ENCODE measurements around the gene FBXO31.

Gene FBXO31

GRCh38 chr16:87360862-87361610 lies 22.5 kb downstream of the FBXO31 start:
- Histone ChIP-seq H3K27me3 (ENCODE audit: insufficient read depth, low read length) (no peaks in the 10 kb centered on the region), H3K4me1 (ENCODE audit: insufficient read depth, low read length) (no peaks in the 10 kb centered on the region), H3K27ac (ENCODE audit: low read depth, low read length) (no peak overlapping the region), H3K36me3 (ENCODE audit: insufficient read depth, low read length) (peaks cover 34% of the 10 kb centered on the region), H3K9ac (ENCODE audit: low read depth, low read length) (no peak overlapping the region), H3K9me3 (ENCODE audit: insufficient read depth, low read depth, low read length) (no peaks in the 10 kb centered on the region), H3K4me3 (ENCODE audit: low read length) (no peak overlapping the region)
- WGBS: 93% methylated on average over 16 of the region's 16 CpGs

- no peaks in the 10 kb centered on the region for H3K27me3 ChIP-seq (ENCODE audit: insufficient read depth, low read length)
- peaks cover 34% of the 10 kb centered on the region for H3K36me3 ChIP-seq (ENCODE audit: insufficient read depth, low read length)
- H3K4me1 ChIP-seq (ENCODE audit: insufficient read depth, low read length): no peaks in the 10 kb centered on the region
- H3K4me3 ChIP-seq (ENCODE audit: low read length): no peak overlapping the region
- WGBS: 94% methylated on average over 7 of the region's 7 CpGs
- H3K9me3 ChIP-seq (ENCODE audit: insufficient read depth, low read depth, low read length): no peaks in the 10 kb centered on the region
- no peak overlapping the region for H3K27ac ChIP-seq (ENCODE audit: low read depth, low read length)
- H3K9ac ChIP-seq (ENCODE audit: low read depth, low read length): no peak overlapping the region
Observed at GRCh38 chr16:87359121-87359520, 24.5 kb downstream of the FBXO31 start.

- H3K27me3 ChIP-seq (ENCODE audit: insufficient read depth, low read length): no peaks in the 10 kb centered on the region
- 93% methylated on average over 9 of the region's 9 CpGs for WGBS
- no peak overlapping the region for H3K9ac ChIP-seq (ENCODE audit: low read depth, low read length)
- no peaks in the 10 kb centered on the region for H3K9me3 ChIP-seq (ENCODE audit: insufficient read depth, low read depth, low read length)
- H3K36me3 ChIP-seq (ENCODE audit: insufficient read depth, low read length): peaks cover 34% of the 10 kb centered on the region
- H3K4me3 ChIP-seq (ENCODE audit: low read length): no peak overlapping the region
- H3K4me1 ChIP-seq (ENCODE audit: insufficient read depth, low read length): no peaks in the 10 kb centered on the region
- no peak overlapping the region for H3K27ac ChIP-seq (ENCODE audit: low read depth, low read length)
Observed at GRCh38 chr16:87358696-87359095, 24.9 kb downstream of the FBXO31 start.

- peaks cover 34% of the 10 kb centered on the region for H3K36me3 ChIP-seq (ENCODE audit: insufficient read depth, low read length)
- no peak overlapping the region for H3K4me3 ChIP-seq (ENCODE audit: low read length)
- H3K4me1 ChIP-seq (ENCODE audit: insufficient read depth, low read length): no peaks in the 10 kb centered on the region
- no peak overlapping the region for H3K27ac ChIP-seq (ENCODE audit: low read depth, low read length)
- no peaks in the 10 kb centered on the region for H3K9me3 ChIP-seq (ENCODE audit: insufficient read depth, low read depth, low read length)
- H3K27me3 ChIP-seq (ENCODE audit: insufficient read depth, low read length): no peaks in the 10 kb centered on the region
- no peak overlapping the region for H3K9ac ChIP-seq (ENCODE audit: low read depth, low read length)
- 94% methylated on average over 17 of the region's 17 CpGs for WGBS
Observed at GRCh38 chr16:87358250-87358649, 25.3 kb downstream of the FBXO31 start.

GRCh38 chr16:87356491-87356853 lies 27.1 kb downstream of the FBXO31 start:
- Histone ChIP-seq H3K9me3 (ENCODE audit: insufficient read depth, low read depth, low read length) (no peaks in the 10 kb centered on the region), H3K4me3 (ENCODE audit: low read length) (no peak overlapping the region), H3K9ac (ENCODE audit: low read depth, low read length) (no peak overlapping the region), H3K27me3 (ENCODE audit: insufficient read depth, low read length) (no peaks in the 10 kb centered on the region), H3K4me1 (ENCODE audit: insufficient read depth, low read length) (no peaks in the 10 kb centered on the region), H3K36me3 (ENCODE audit: insufficient read depth, low read length) (peaks cover 25% of the 10 kb centered on the region), H3K27ac (ENCODE audit: low read depth, low read length) (no peak overlapping the region)
- WGBS: 94% methylated on average over 8 of the region's 8 CpGs

- no peaks in the 10 kb centered on the region for H3K27me3 ChIP-seq (ENCODE audit: insufficient read depth, low read length)
- no peaks in the 10 kb centered on the region for H3K9me3 ChIP-seq (ENCODE audit: insufficient read depth, low read depth, low read length)
- H3K36me3 ChIP-seq (ENCODE audit: insufficient read depth, low read length): peaks cover 11% of the 10 kb centered on the region
- H3K4me1 ChIP-seq (ENCODE audit: insufficient read depth, low read length): no peaks in the 10 kb centered on the region
- no peak overlapping the region for H3K9ac ChIP-seq (ENCODE audit: low read depth, low read length)
- H3K27ac ChIP-seq (ENCODE audit: low read depth, low read length): no peak overlapping the region
- H3K4me3 ChIP-seq (ENCODE audit: low read length): no peak overlapping the region
- WGBS: 97% methylated on average over 17 of the region's 17 CpGs
Observed at GRCh38 chr16:87353613-87354012, 30.0 kb downstream of the FBXO31 start.

- Histone ChIP-seq H3K9ac (ENCODE audit: low read depth, low read length) (no peak overlapping the region), H3K27me3 (ENCODE audit: insufficient read depth, low read length) (no peaks in the 10 kb centered on the region), H3K36me3 (ENCODE audit: insufficient read depth, low read length) (peaks cover 5% of the 10 kb centered on the region; the same call in 1 of the 2 replicates), H3K9me3 (ENCODE audit: insufficient read depth, low read depth, low read length) (no peaks in the 10 kb centered on the region), H3K4me3 (ENCODE audit: low read length) (no peak overlapping the region), H3K27ac (ENCODE audit: low read depth, low read length) (no peak overlapping the region), H3K4me1 (ENCODE audit: insufficient read depth, low read length) (no peaks in the 10 kb centered on the region)
- 93% methylated on average over 15 of the region's 15 CpGs for WGBS
Observed at GRCh38 chr16:87352818-87353217, 30.8 kb downstream of the FBXO31 start.

GRCh38 chr16:87351320-87351698 lies 32.3 kb downstream of the FBXO31 start:
- H3K9ac ChIP-seq (ENCODE audit: low read depth, low read length): no peak overlapping the region
- 90% methylated on average over 8 of the region's 9 CpGs for WGBS
- H3K4me1 ChIP-seq (ENCODE audit: insufficient read depth, low read length): no peaks in the 10 kb centered on the region
- H3K36me3 ChIP-seq (ENCODE audit: insufficient read depth, low read length): peaks cover 7% of the 10 kb centered on the region
- no peaks in the 10 kb centered on the region for H3K9me3 ChIP-seq (ENCODE audit: insufficient read depth, low read depth, low read length)
- no peak overlapping the region for H3K4me3 ChIP-seq (ENCODE audit: low read length)
- no peak overlapping the region for H3K27ac ChIP-seq (ENCODE audit: low read depth, low read length)
- H3K27me3 ChIP-seq (ENCODE audit: insufficient read depth, low read length): no peaks in the 10 kb centered on the region

- Histone ChIP-seq H3K27ac (ENCODE audit: low read depth, low read length) (no peak overlapping the region), H3K36me3 (ENCODE audit: insufficient read depth, low read length) (peaks cover 7% of the 10 kb centered on the region), H3K4me3 (ENCODE audit: low read length) (no peak overlapping the region), H3K4me1 (ENCODE audit: insufficient read depth, low read length) (peaks cover 4% of the 10 kb centered on the region; the same call in 1 of the 2 replicates), H3K27me3 (ENCODE audit: insufficient read depth, low read length) (no peaks in the 10 kb centered on the region), H3K9ac (ENCODE audit: low read depth, low read length) (no peak overlapping the region), H3K9me3 (ENCODE audit: insufficient read depth, low read depth, low read length) (no peaks in the 10 kb centered on the region)
- WGBS: 88% methylated on average over 23 of the region's 23 CpGs
Observed at GRCh38 chr16:87350681-87351319, 32.8 kb downstream of the FBXO31 start.

GRCh38 chr16:87350031-87350430 lies 33.5 kb downstream of the FBXO31 start:
- Histone ChIP-seq H3K27ac (ENCODE audit: low read depth, low read length) (no peak overlapping the region), H3K4me1 (ENCODE audit: insufficient read depth, low read length) (peaks cover 9% of the 10 kb centered on the region; the same call in 1 of the 2 replicates), H3K27me3 (ENCODE audit: insufficient read depth, low read length) (no peaks in the 10 kb centered on the region), H3K4me3 (ENCODE audit: low read length) (no peak overlapping the region), H3K9me3 (ENCODE audit: insufficient read depth, low read depth, low read length) (no peaks in the 10 kb centered on the region), H3K9ac (ENCODE audit: low read depth, low read length) (no peak overlapping the region), H3K36me3 (ENCODE audit: insufficient read depth, low read length) (peaks cover 7% of the 10 kb centered on the region)
- WGBS: 94% methylated on average over 8 of the region's 8 CpGs

GRCh38 chr16:87348616-87349157 lies 34.9 kb downstream of the FBXO31 start:
- Histone ChIP-seq H3K27ac (ENCODE audit: low read depth, low read length) (no peak overlapping the region), H3K36me3 (ENCODE audit: insufficient read depth, low read length) (peaks cover 7% of the 10 kb centered on the region), H3K9me3 (ENCODE audit: insufficient read depth, low read depth, low read length) (no peaks in the 10 kb centered on the region), H3K4me1 (ENCODE audit: insufficient read depth, low read length) (peaks cover 14% of the 10 kb centered on the region; the same call in 1 of the 2 replicates), H3K9ac (ENCODE audit: low read depth, low read length) (no peak overlapping the region), H3K27me3 (ENCODE audit: insufficient read depth, low read length) (no peaks in the 10 kb centered on the region), H3K4me3 (ENCODE audit: low read length) (no peak overlapping the region)
- 97% methylated on average over 13 of the region's 13 CpGs for WGBS

All from HUES64 (cell line).